ENCODE measurements around the gene BAZ2B.
A peak's percentile ranks its signal among the peaks of the same experiment; 100 is the strongest.

The BAZ2B gene

DNA sequence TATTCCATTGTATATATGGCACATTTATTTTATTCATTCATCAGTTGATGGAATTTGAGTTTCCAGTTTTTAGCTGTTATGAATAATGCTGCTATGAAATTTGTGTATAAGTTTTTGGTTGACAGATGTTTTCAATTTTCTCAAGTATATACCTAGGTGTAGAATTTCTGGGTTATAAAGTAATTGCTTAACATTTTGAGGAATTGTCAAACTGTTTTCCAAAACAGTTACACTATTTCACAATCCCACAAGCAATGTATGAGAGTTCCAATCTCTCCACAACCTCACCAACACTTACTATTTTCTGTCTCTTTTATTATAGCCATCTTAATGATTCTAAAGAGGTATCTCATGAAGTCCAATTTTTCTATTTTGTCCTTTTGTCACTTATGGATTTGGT is 317.4 kb downstream of the BAZ2B start:
- DNase-seq (ENCODE audit: extremely low read depth, insufficient read length), result no peak
- no peaks in the 10 kb centered on the region for H3K36me3 ChIP-seq (ENCODE audit: control insufficient read depth, insufficient read depth, low read length)
- H3K27me3 ChIP-seq (replicated peaks; ENCODE audit: control insufficient read depth, insufficient read depth, low read length), result no peaks in the 10 kb centered on the region
- TF ChIP-seq, protein P1, sequence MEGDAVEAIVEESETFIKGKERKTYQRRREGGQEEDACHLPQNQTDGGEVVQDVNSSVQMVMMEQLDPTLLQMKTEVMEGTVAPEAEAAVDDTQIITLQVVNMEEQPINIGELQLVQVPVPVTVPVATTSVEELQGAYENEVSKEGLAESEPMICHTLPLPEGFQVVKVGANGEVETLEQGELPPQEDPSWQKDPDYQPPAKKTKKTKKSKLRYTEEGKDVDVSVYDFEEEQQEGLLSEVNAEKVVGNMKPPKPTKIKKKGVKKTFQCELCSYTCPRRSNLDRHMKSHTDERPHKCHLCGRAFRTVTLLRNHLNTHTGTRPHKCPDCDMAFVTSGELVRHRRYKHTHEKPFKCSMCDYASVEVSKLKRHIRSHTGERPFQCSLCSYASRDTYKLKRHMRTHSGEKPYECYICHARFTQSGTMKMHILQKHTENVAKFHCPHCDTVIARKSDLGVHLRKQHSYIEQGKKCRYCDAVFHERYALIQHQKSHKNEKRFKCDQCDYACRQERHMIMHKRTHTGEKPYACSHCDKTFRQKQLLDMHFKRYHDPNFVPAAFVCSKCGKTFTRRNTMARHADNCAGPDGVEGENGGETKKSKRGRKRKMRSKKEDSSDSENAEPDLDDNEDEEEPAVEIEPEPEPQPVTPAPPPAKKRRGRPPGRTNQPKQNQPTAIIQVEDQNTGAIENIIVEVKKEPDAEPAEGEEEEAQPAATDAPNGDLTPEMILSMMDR (IDR thresholded peaks at IDR 0.05; ENCODE audit: insufficient read depth, low read length, poor library complexity, severe bottlenecking), result no peak
- H3K4me3 ChIP-seq (replicated peaks; ENCODE audit: low read depth, low read length), result no peak overlapping the region

GRCh38 chr2:159297042-159297707 is 319.2 kb downstream of the BAZ2B start:
- TF ChIP-seq, protein P1 (IDR thresholded peaks at IDR 0.05; ENCODE audit: insufficient read depth, low read length, poor library complexity, severe bottlenecking), result no peak
- Histone ChIP-seq H3K36me3 (ENCODE audit: control insufficient read depth, insufficient read depth, low read length) (no peaks in the 10 kb centered on the region), H3K4me3 (replicated peaks; ENCODE audit: low read depth, low read length) (no peak overlapping the region), H3K27me3 (replicated peaks; ENCODE audit: control insufficient read depth, insufficient read depth, low read length) (no peaks in the 10 kb centered on the region)
- DNase-seq (ENCODE audit: extremely low read depth, insufficient read length), result no peak

DNA sequence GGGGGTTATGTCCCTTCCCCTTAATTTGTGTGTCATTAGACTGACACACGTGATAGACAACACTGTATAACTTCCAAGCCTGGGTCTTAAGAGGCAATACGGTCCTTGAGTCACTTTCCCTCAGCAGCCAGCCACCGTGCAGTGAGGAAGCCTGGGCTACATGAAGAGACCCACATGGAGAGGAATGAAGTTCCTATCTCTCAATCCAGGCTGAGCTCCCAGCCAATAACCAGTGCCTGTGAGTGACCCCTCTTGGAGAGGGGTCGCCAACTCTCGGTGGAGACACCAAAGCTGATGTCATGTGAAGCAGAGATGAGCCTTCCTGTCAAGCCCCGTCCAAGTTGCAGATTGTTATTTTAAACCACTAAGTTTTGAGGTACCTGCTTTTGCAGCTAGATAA is 324.2 kb downstream of the BAZ2B start:
- TF ChIP-seq, protein P1 (IDR thresholded peaks at IDR 0.05; ENCODE audit: insufficient read depth, low read length, poor library complexity, severe bottlenecking), result no peak
- Histone ChIP-seq H3K27me3 (replicated peaks; ENCODE audit: control insufficient read depth, insufficient read depth, low read length) (no peaks in the 10 kb centered on the region), H3K4me3 (replicated peaks; ENCODE audit: low read depth, low read length) (no peak overlapping the region), H3K36me3 (ENCODE audit: control insufficient read depth, insufficient read depth, low read length) (no peaks in the 10 kb centered on the region)
- no peak for DNase-seq (ENCODE audit: extremely low read depth, insufficient read length)

DNA sequence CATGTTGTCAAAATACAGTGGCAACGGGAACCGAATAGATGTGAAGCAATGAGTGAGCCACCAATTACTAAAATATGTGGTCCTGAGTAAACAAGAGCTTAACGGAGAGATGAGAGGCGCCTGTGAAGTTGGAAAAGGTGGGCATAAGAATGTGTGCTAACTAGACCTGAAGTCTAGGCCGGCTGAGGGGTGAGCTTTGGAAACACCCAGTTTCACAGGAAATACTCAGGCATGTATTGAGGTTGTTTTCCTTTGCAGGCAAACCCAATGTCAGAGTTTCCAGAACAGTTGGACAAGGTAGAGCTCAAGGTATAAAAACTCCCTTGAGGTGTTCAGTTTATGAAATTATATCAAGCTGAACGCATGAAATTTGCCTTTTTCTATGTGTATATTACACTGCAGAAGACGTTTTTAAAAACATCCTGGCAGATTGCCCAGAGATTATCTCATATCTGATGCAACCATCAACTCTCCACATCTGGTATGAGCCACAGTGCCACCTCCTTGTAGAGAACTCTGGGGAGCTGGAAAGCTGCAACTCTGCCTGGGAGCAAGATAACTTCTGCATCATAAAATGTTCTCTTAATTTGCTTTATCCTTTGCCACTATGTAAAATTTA is 325.9 kb downstream of the BAZ2B start:
- no peaks in the 10 kb centered on the region for H3K27me3 ChIP-seq (replicated peaks; ENCODE audit: control insufficient read depth, insufficient read depth, low read length)
- no peaks in the 10 kb centered on the region for H3K36me3 ChIP-seq (ENCODE audit: control insufficient read depth, insufficient read depth, low read length)
- TF ChIP-seq, protein P1 (IDR thresholded peaks at IDR 0.05; ENCODE audit: insufficient read depth, low read length, poor library complexity, severe bottlenecking), result no peak
- H3K4me3 ChIP-seq (replicated peaks; ENCODE audit: low read depth, low read length), result no peak overlapping the region
- peak; percentile 39 for DNase-seq (ENCODE audit: extremely low read depth, insufficient read length)

DNA sequence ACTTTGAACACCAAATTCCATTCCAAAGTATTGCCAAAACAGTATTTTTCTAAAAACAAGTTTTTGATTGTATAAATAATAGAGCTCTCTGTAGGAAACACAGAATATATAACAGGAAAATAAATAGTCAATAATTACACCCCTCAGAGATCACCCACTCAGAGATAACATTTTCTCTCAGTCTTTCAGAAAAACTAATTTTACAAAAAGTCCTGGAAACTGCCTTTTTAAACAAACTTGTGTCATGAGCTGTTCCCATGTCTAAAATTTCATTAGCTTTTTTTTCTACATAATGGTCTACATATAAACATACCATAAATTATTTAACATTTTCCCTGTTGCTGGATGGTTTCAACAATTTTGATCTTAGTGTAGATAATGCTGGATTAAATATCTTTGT is 328.6 kb downstream of the BAZ2B start:
- DNase-seq (ENCODE audit: extremely low read depth, insufficient read length), result no peak
- Histone ChIP-seq H3K4me3 (replicated peaks; ENCODE audit: low read depth, low read length) (no peak overlapping the region), H3K27me3 (replicated peaks; ENCODE audit: control insufficient read depth, insufficient read depth, low read length) (no peaks in the 10 kb centered on the region), H3K36me3 (ENCODE audit: control insufficient read depth, insufficient read depth, low read length) (no peaks in the 10 kb centered on the region)
- TF ChIP-seq, protein P1 (IDR thresholded peaks at IDR 0.05; ENCODE audit: insufficient read depth, low read length, poor library complexity, severe bottlenecking), result no peak

All from GM06990 (cell line).